KMS-11 (cell line): ENCODE measurements around the gene RNF8.
"Not testable (repeated sequence)": the region's sequence is repeated elsewhere in the genome, so short reads cannot be mapped to it uniquely, and the experiment has no call there.

Source experiments
- H2AFZ ChIP-seq: fragments of 200-600 bp; sonication (generic); 2 replicates; pipeline ENCODE4 v1.6.1; 2016; ENCODE audit warnings: antibody characterized with exemption, mixed run types, low read depth
- H3K27ac ChIP-seq: fragments of 200-600 bp; sonication (generic); 2 replicates; pipeline ENCODE4 v1.6.1; 2016; ENCODE audit warnings: mild to moderate bottlenecking, mixed run types
- H3K27me3 ChIP-seq: fragments of 200-600 bp; sonication (generic); 2 replicates; pipeline ENCODE4 v1.6.1; 2017; ENCODE audit warnings: mild to moderate bottlenecking, low read depth, mixed run types, moderate library complexity; ENCODE audit not compliant: insufficient read depth
- H3K36me3 ChIP-seq: fragments of 200-600 bp; sonication (generic); 2 replicates; pipeline ENCODE4 v1.6.1; 2017; ENCODE audit warnings: mild to moderate bottlenecking, mixed run types; ENCODE audit not compliant: insufficient read depth
- H3K4me1 ChIP-seq: fragments of 200-600 bp; sonication (generic); 2 replicates; pipeline ENCODE4 v1.6.1; 2016; ENCODE audit warnings: mild to moderate bottlenecking, low read depth, mixed run types; ENCODE audit not compliant: poor library complexity, severe bottlenecking
- H3K4me2 ChIP-seq: fragments of 200-600 bp; sonication (generic); 2 replicates; pipeline ENCODE4 v1.7.0; 2016; ENCODE audit warnings: mild to moderate bottlenecking, mixed run types
- H3K4me3 ChIP-seq: fragments of 200-600 bp; sonication (generic); IDR thresholded peaks from 2 replicates; pipeline ENCODE4 v1.6.1; 2017; ENCODE audit warnings: low read depth, low read length, mixed read lengths; ENCODE audit not compliant: insufficient read depth
- H3K79me2 ChIP-seq: fragments of 200-600 bp; sonication (generic); 2 replicates; pipeline ENCODE4 v1.6.1; 2016; ENCODE audit warnings: low read depth, mixed run types; ENCODE audit not compliant: insufficient read depth
- H3K9ac ChIP-seq: fragments of 200-600 bp; sonication (generic); 2 replicates; pipeline ENCODE4 v1.6.1; 2016; ENCODE audit warnings: mild to moderate bottlenecking, mixed run types
- H4K20me1 ChIP-seq: fragments of 200-600 bp; sonication (generic); 2 replicates; pipeline ENCODE4 v1.6.1; 2016; ENCODE audit warnings: mild to moderate bottlenecking, mixed run types; ENCODE audit not compliant: insufficient read depth
- TF ChIP-seq, protein P1 (sequence below): fragments of 200-600 bp; sonication (generic); conservative IDR thresholded peaks from 2 replicates; pipeline ENCODE4 v1.6.1; 2017; ENCODE audit warnings: low read depth, mild to moderate bottlenecking, antibody characterized with exemption, low read length, moderate library complexity, mixed read lengths

RNF8 gene

GRCh38 chr6:37324131-37325033 lies 29.4 kb upstream of the RNF8 start:
- H3K27me3 ChIP-seq = no peaks in the 10 kb centered on the region
- H3K4me1 ChIP-seq = peaks cover 7% of the 10 kb centered on the region
- no peak overlapping the region for H3K4me3 ChIP-seq
- H4K20me1 ChIP-seq = no peaks in the 10 kb centered on the region
- H3K36me3 ChIP-seq = no peaks in the 10 kb centered on the region
- H3K4me2 ChIP-seq = no peak overlapping the region
- TF ChIP-seq, protein P1, sequence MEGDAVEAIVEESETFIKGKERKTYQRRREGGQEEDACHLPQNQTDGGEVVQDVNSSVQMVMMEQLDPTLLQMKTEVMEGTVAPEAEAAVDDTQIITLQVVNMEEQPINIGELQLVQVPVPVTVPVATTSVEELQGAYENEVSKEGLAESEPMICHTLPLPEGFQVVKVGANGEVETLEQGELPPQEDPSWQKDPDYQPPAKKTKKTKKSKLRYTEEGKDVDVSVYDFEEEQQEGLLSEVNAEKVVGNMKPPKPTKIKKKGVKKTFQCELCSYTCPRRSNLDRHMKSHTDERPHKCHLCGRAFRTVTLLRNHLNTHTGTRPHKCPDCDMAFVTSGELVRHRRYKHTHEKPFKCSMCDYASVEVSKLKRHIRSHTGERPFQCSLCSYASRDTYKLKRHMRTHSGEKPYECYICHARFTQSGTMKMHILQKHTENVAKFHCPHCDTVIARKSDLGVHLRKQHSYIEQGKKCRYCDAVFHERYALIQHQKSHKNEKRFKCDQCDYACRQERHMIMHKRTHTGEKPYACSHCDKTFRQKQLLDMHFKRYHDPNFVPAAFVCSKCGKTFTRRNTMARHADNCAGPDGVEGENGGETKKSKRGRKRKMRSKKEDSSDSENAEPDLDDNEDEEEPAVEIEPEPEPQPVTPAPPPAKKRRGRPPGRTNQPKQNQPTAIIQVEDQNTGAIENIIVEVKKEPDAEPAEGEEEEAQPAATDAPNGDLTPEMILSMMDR = no peak
- H3K79me2 ChIP-seq = no peaks in the 10 kb centered on the region
- H3K9ac ChIP-seq = no peak overlapping the region
- H3K27ac ChIP-seq = no peak overlapping the region
- no peak overlapping the region for H2AFZ ChIP-seq

DNA sequence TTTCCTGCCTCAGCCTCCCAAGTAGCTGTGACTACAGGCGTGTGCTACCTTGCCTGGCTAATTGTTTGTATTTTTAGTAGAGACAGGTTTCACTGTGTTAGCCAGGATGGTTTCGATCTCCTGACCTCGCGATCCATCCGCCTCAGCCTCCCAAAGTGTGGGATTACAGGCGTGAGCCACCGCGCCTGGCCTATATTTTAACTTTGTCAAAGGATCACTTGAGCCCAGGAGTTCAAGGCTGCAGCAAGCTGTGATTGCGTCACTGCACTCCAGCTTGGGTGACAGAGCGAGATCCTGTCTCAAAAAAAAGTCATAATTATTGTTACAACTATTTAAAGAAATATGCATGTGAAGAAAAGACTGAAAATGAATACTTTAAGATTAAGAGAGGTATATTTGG lies 23.4 kb upstream of the RNF8 start:
- H3K4me1 ChIP-seq, H3K4me2 ChIP-seq, H4K20me1 ChIP-seq, H3K9ac ChIP-seq, H3K27ac ChIP-seq, H3K4me3 ChIP-seq, H3K36me3 ChIP-seq, H3K27me3 ChIP-seq, H3K79me2 ChIP-seq, H2AFZ ChIP-seq: not testable (repeated sequence)

GRCh38 chr6:37331047-37331446 lies 22.7 kb upstream of the RNF8 start:
- Histone ChIP-seq H2AFZ (no peak overlapping the region), H3K27me3 (no peaks in the 10 kb centered on the region), H4K20me1 (no peaks in the 10 kb centered on the region), H3K27ac (no peak overlapping the region), H3K36me3 (no peaks in the 10 kb centered on the region), H3K4me1 (no peaks in the 10 kb centered on the region), H3K79me2 (no peaks in the 10 kb centered on the region), H3K9ac (no peak overlapping the region), H3K4me2 (no peak overlapping the region), H3K4me3 (no peak overlapping the region)
- TF ChIP-seq, protein P1 = no peak

DNA sequence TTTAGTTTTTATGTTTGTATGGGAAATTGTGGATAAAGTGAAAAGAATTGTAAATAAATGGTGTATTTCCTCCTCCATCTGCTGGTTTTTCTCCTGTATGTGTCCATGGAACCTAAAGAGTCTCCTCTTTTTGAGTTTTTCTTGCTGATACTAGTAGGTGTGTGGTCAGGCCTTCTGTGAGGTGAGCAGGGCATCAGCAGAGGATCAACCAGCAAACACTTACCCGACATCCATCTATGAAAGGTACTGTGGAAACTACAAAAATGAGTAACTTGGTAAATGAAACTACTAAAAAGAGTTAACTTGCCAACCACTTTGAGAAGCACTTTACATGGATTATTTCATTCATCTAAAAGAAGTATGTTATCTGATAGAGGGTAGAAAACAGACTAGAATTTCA lies 20.9 kb upstream of the RNF8 start:
- TF ChIP-seq, protein P1 = no peak
- Histone ChIP-seq H4K20me1 (no peaks in the 10 kb centered on the region), H2AFZ (no peak overlapping the region), H3K27ac (no peak overlapping the region), H3K4me1 (no peaks in the 10 kb centered on the region), H3K27me3 (no peaks in the 10 kb centered on the region), H3K36me3 (no peaks in the 10 kb centered on the region), H3K79me2 (no peaks in the 10 kb centered on the region), H3K4me2 (no peak overlapping the region), H3K4me3 (no peak overlapping the region), H3K9ac (no peak overlapping the region)

DNA sequence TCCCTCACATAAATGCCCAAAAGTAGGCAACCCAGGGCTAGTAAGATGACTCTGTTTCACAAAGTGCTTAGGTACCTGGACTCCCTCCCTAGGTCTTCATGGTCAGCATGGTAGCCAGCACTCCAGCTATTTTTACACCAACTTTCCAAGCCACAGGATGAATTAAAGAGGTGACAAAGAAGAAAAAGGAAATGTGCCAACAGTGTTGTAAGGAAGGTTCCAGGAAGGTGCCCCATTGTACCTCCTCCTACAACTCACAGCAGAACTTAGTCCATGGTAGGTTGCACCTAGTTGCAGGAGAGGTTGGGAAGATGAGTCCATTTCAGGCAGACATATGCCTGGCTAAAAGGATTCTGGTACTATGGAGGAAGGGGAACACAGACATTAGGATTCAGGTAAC lies 19.7 kb upstream of the RNF8 start:
- Histone ChIP-seq H3K79me2 (no peaks in the 10 kb centered on the region), H3K27ac (no peak overlapping the region)
- TF ChIP-seq, protein P1 = no peak

GRCh38 chr6:37338317-37338716 lies 15.5 kb upstream of the RNF8 start:
- H3K4me2 ChIP-seq, H3K36me3 ChIP-seq, H3K79me2 ChIP-seq, H4K20me1 ChIP-seq, H3K9ac ChIP-seq, H3K4me1 ChIP-seq, H3K4me3 ChIP-seq, H3K27ac ChIP-seq, H3K27me3 ChIP-seq, H2AFZ ChIP-seq: not testable (repeated sequence)

More for the DNA sequence above, 19.7 kb upstream of the RNF8 start:
- no peak overlapping the region for H3K9ac ChIP-seq
- H4K20me1 ChIP-seq = no peaks in the 10 kb centered on the region
- H3K27me3 ChIP-seq = no peaks in the 10 kb centered on the region
- no peak overlapping the region for H3K4me3 ChIP-seq
- H3K4me1 ChIP-seq = no peaks in the 10 kb centered on the region
- no peaks in the 10 kb centered on the region for H3K36me3 ChIP-seq
- H2AFZ ChIP-seq = no peak overlapping the region
- H3K4me2 ChIP-seq = no peak overlapping the region
